Fibroblast of mammary gland (primary cell): ENCODE data around the gene C22orf42.
A peak's percentile ranks its signal among the peaks of the same experiment; 100 is the strongest.

Experiments
- DNase-seq: peaks from one replicate; pipeline ENCODE4 v3.0.0-alpha.2; 2010; ENCODE audit warnings: low read depth
- H3K4me3 ChIP-seq: 2 replicates; pipeline ENCODE4 v1.5.1; 2011; ENCODE audit warnings: low read depth, mild to moderate bottlenecking, low read length, moderate library complexity; ENCODE audit not compliant: control insufficient read depth
- CTCF ChIP-seq: conservative IDR thresholded peaks from 2 replicates; pipeline ENCODE4 v1.5.1; 2011; ENCODE audit warnings: low read depth, low read length, inconsistent platforms; ENCODE audit not compliant: control insufficient read depth, insufficient read depth

Gene C22orf42

GRCh38 chr22:32132126-32132525, 27.0 kb downstream of the C22orf42 start:
- DNase-seq = no peak
- H3K4me3 ChIP-seq = no peak overlapping the region
- no peak for TF ChIP-seq CTCF

GRCh38 chr22:32130464-32130863, 28.6 kb downstream of the C22orf42 start:
- DNase-seq = peak; percentile 25
- no peak for TF ChIP-seq CTCF
- H3K4me3 ChIP-seq = no peak overlapping the region

GRCh38 chr22:32127904-32128303, 31.2 kb downstream of the C22orf42 start:
- no peak overlapping the region for H3K4me3 ChIP-seq
- no peak for TF ChIP-seq CTCF
- DNase-seq = no peak

GRCh38 chr22:32123657-32124056, 35.4 kb downstream of the C22orf42 start:
- no peak overlapping the region for H3K4me3 ChIP-seq
- no peak for DNase-seq
- no peak for TF ChIP-seq CTCF

GRCh38 chr22:32122899-32123298, 36.2 kb downstream of the C22orf42 start:
- TF ChIP-seq CTCF = no peak
- no peak for DNase-seq
- H3K4me3 ChIP-seq = no peak overlapping the region

GRCh38 chr22:32120603-32121002, 38.5 kb downstream of the C22orf42 start:
- DNase-seq = no peak
- TF ChIP-seq CTCF = no peak
- H3K4me3 ChIP-seq = no peak overlapping the region

GRCh38 chr22:32119568-32120235, 39.4 kb downstream of the C22orf42 start:
- H3K4me3 ChIP-seq = no peak overlapping the region
- no peak for TF ChIP-seq CTCF
- DNase-seq = no peak
